ENCODE data around the gene UACA.
"Not testable (repeated sequence)": the region's sequence is repeated elsewhere in the genome, so short reads cannot be mapped to it uniquely, and the experiment has no call there.

Gene UACA

GRCh38 chr15:70704166-70704565 is 59.2 kb downstream of the UACA start:
- no peak for DNase-seq

- no peak for DNase-seq
These were observed 60.1 kb downstream of the UACA start for GRCh38 chr15:70703096-70703878.

- no peak for DNase-seq
These were observed 60.8 kb downstream of the UACA start for GRCh38 chr15:70702584-70702983.

- DNase-seq, result no peak
These were observed 61.3 kb downstream of the UACA start for GRCh38 chr15:70701891-70702568.

GRCh38 chr15:70701171-70701570 is 62.2 kb downstream of the UACA start:
- DNase-seq, result no peak

- DNase-seq, result no peak
These were observed 63.5 kb downstream of the UACA start for GRCh38 chr15:70699890-70700289.

- DNase-seq, result no peak
These were observed 64.4 kb downstream of the UACA start for GRCh38 chr15:70698836-70699390.

GRCh38 chr15:70698426-70698825 is 64.9 kb downstream of the UACA start:
- no peak for DNase-seq

- no peak for DNase-seq
These were observed 72.7 kb downstream of the UACA start for GRCh38 chr15:70690491-70691276.

GRCh38 chr15:70690021-70690420 is 73.3 kb downstream of the UACA start:
- no peak for DNase-seq

- DNase-seq, result no peak
These were observed 75.9 kb downstream of the UACA start for GRCh38 chr15:70687482-70687881.

- DNase-seq, result no peak
These were observed 82.5 kb downstream of the UACA start for GRCh38 chr15:70680817-70681216.

GRCh38 chr15:70679919-70680231 is 83.5 kb downstream of the UACA start:
- DNase-seq, result no peak

- DNase-seq, result no peak
These were observed 91.3 kb downstream of the UACA start for GRCh38 chr15:70672081-70672480.

GRCh38 chr15:70670680-70671079 is 92.7 kb downstream of the UACA start:
- DNase-seq, result no peak

GRCh38 chr15:70669966-70670658 is 93.2 kb downstream of the UACA start:
- DNase-seq, result no peak

GRCh38 chr15:70669006-70669602 is 94.3 kb downstream of the UACA start:
- no peak for DNase-seq

GRCh38 chr15:70665599-70665998 is 97.8 kb downstream of the UACA start:
- DNase-seq, result no peak

GRCh38 chr15:70664494-70664893 is 98.9 kb downstream of the UACA start:
- DNase-seq, result no peak

- not testable (repeated sequence) for DNase-seq
These were observed 100.3 kb downstream of the UACA start for GRCh38 chr15:70663069-70663468.

GRCh38 chr15:70659662-70660061 is 103.7 kb downstream of the UACA start:
- DNase-seq, result no peak

GRCh38 chr15:70658641-70659040 is 104.7 kb downstream of the UACA start:
- DNase-seq, result no peak

Data from T-helper 9 cell (primary cell).